Stimulated activated CD4-positive, alpha-beta T cell treated with anti-CD3 and anti-CD28 coated beads, Interleukin-15, amount 100 ng/mL, for 24 hours (primary cell): ENCODE results near the gene DDR1.
"Not testable (repeated sequence)": the region's sequence is repeated elsewhere in the genome, so short reads cannot be mapped to it uniquely, and the experiment has no call there.

ENCODE experiments used
- DNase-seq: peaks from one replicate; pipeline ENCODE4 v3.0.0-alpha.2; 2020

The DDR1 gene

GRCh38 chr6:30922447-30922852 is 38.1 kb downstream of the DDR1 start:
- no peak for DNase-seq

- not testable (repeated sequence) for DNase-seq
These were observed 39.8 kb downstream of the DDR1 start for GRCh38 chr6:30924040-30924627.

- no peak for DNase-seq
These were observed 42.3 kb downstream of the DDR1 start for GRCh38 chr6:30926644-30927043.

GRCh38 chr6:30927080-30927479 is 42.8 kb downstream of the DDR1 start:
- DNase-seq, result not testable (repeated sequence)

GRCh38 chr6:30928677-30929076 is 44.4 kb downstream of the DDR1 start:
- no peak for DNase-seq

GRCh38 chr6:30930506-30930905 is 46.2 kb downstream of the DDR1 start:
- no peak for DNase-seq

GRCh38 chr6:30931272-30931671 is 47.0 kb downstream of the DDR1 start:
- DNase-seq, result no peak

GRCh38 chr6:30931969-30932645 is 47.8 kb downstream of the DDR1 start, which contains the start of gene SFTA2:
Gene SFTA2 (minus strand): TSS chr6:30932170. CDS start chr6:30932096, 74 bp downstream.
- DNase-seq, result no peak

- no peak for DNase-seq
These were observed 48.5 kb downstream of the DDR1 start for GRCh38 chr6:30932665-30933365.

GRCh38 chr6:30935018-30935417 is 50.7 kb downstream of the DDR1 start:
- DNase-seq, result no peak

- no peak for DNase-seq
These were observed 52.9 kb downstream of the DDR1 start for GRCh38 chr6:30937265-30937664.

GRCh38 chr6:30938730-30939129 is 54.4 kb downstream of the DDR1 start:
- no peak for DNase-seq

GRCh38 chr6:30939473-30939872 is 55.2 kb downstream of the DDR1 start:
- DNase-seq, result no peak

- DNase-seq, result no peak
These were observed 56.2 kb downstream of the DDR1 start, which contains the start of gene MUCL3 for GRCh38 chr6:30940361-30940986. Gene MUCL3 (plus strand): TSS chr6:30940973. CDS start chr6:30941000, 27 bp downstream.

GRCh38 chr6:30942338-30943060 is 58.2 kb downstream of the DDR1 start:
- DNase-seq, result peak; percentile 25

- DNase-seq, result no peak
These were observed 59.7 kb downstream of the DDR1 start for GRCh38 chr6:30944051-30944450.

- no peak for DNase-seq
These were observed 61.0 kb downstream of the DDR1 start for GRCh38 chr6:30945281-30945680.

- no peak for DNase-seq
These were observed 62.9 kb downstream of the DDR1 start for GRCh38 chr6:30947231-30947630.

- DNase-seq, result no peak
These were observed 64.5 kb downstream of the DDR1 start for GRCh38 chr6:30948811-30949210.
